Neural cell (in vitro differentiated cells): ENCODE results near the gene ZNF528. TPM values are rescaled to one million over a fixed set of nuclear protein-coding genes. Genes with fewer than 3 reads are reported as not detected.

Source experiments
- H2AFZ ChIP-seq: fragments of 200-600, 300-800 bp; sonication (generic), shearing (Covaris generic); 2 replicates; pipeline ENCODE4 v1.6.0; 2014; ENCODE audit warnings: low read depth, mild to moderate bottlenecking, antibody characterized with exemption, low read length, moderate library complexity
- H3F3A ChIP-seq: fragments of 200-600 bp; shearing (Covaris generic); 2 replicates; pipeline ENCODE4 v1.6.1; 2016; ENCODE audit warnings: mild to moderate bottlenecking, moderate library complexity, mixed read lengths, antibody characterized with exemption, low read length; ENCODE audit not compliant: insufficient read depth, poor library complexity, severe bottlenecking
- H3K27ac ChIP-seq: fragments of 200-600, 300-800 bp; sonication (generic), shearing (Covaris generic); 2 replicates; pipeline ENCODE4 v1.5.1; 2014; ENCODE audit warnings: mild to moderate bottlenecking, low read length, moderate library complexity
- H3K27me3 ChIP-seq: fragments of 300-800, 200-600 bp; sonication (generic), shearing (Covaris generic); 2 replicates; pipeline ENCODE4 v1.6.0; 2014; ENCODE audit warnings: mild to moderate bottlenecking, low read depth, low read length, moderate library complexity; ENCODE audit not compliant: insufficient read depth
- H3K36me3 ChIP-seq: fragments of 300-800, 200-600 bp; sonication (generic), shearing (Covaris generic); 2 replicates; pipeline ENCODE4 v1.5.1; 2014; ENCODE audit warnings: mild to moderate bottlenecking, antibody characterized with exemption, low read length, moderate library complexity; ENCODE audit not compliant: insufficient read depth
- H3K4me2 ChIP-seq: fragments of 300-800, 200-600 bp; sonication (generic), shearing (Covaris generic); 2 replicates; pipeline ENCODE4 v1.6.0; 2014; ENCODE audit warnings: mild to moderate bottlenecking, low read length
- H3K4me3 ChIP-seq: fragments of 300-800, 200-600 bp; sonication (generic), shearing (Covaris generic); 2 replicates; pipeline ENCODE4 v1.5.1; 2014; ENCODE audit warnings: mild to moderate bottlenecking, low read length, moderate library complexity
- H3K79me2 ChIP-seq: fragments of 200-600 bp; shearing (Covaris generic); replicated peaks from 2 replicates; pipeline ENCODE4 v1.6.0; 2014; ENCODE audit warnings: mild to moderate bottlenecking, low read length, moderate library complexity; ENCODE audit not compliant: insufficient read depth
- H3K9ac ChIP-seq: fragments of 300-800, 200-600 bp; sonication (generic), shearing (Covaris generic); 2 replicates; pipeline ENCODE4 v1.6.1; 2016; ENCODE audit warnings: mild to moderate bottlenecking, low read length, mixed read lengths
- H3K9me2 ChIP-seq: fragments of 200-600 bp; shearing (Covaris generic); 2 replicates; pipeline ENCODE4 v1.6.1; 2016; ENCODE audit warnings: mild to moderate bottlenecking, low read length, mixed read lengths; ENCODE audit not compliant: insufficient read depth
- H3K9me3 ChIP-seq: fragments of 200-600, 300-800 bp; sonication (generic), shearing (Covaris generic); 2 replicates; pipeline ENCODE4 v1.6.1; 2016; ENCODE audit warnings: mild to moderate bottlenecking, mixed run types, low read length, moderate library complexity, mixed read lengths
- H4K20me1 ChIP-seq: fragments of 200-600 bp; shearing (Covaris generic); 2 replicates; pipeline ENCODE4 v1.6.1; 2016; ENCODE audit warnings: mild to moderate bottlenecking, mixed run types; ENCODE audit not compliant: insufficient read depth
- CTCF ChIP-seq: fragments of 450-650 bp; IDR thresholded peaks from 2 replicates; pipeline ENCODE4 v1.5.1; 2014; ENCODE audit warnings: antibody characterized with exemption, mild to moderate bottlenecking, moderate library complexity; ENCODE audit not compliant: poor library complexity, severe bottlenecking
- EP300 ChIP-seq: fragments of 450-650 bp; conservative IDR thresholded peaks from 2 replicates; pipeline ENCODE4 v1.6.1; 2014; ENCODE audit warnings: antibody characterized with exemption, mild to moderate bottlenecking, moderate library complexity; ENCODE audit not compliant: poor library complexity, severe bottlenecking
- EZH2 ChIP-seq: fragments of 200-600, 300-800 bp; shearing (Covaris generic), sonication (generic); IDR thresholded peaks from 2 replicates; pipeline ENCODE4 v1.6.1; 2014; ENCODE audit warnings: antibody characterized with exemption, low read length, borderline replicate concordance, mild to moderate bottlenecking; ENCODE audit not compliant: insufficient read depth, poor library complexity, severe bottlenecking
- MXI1 ChIP-seq: fragments of 450-650 bp; conservative IDR thresholded peaks from 2 replicates; pipeline ENCODE4 v1.6.1; 2014; ENCODE audit warnings: antibody characterized with exemption, mild to moderate bottlenecking; ENCODE audit not compliant: poor library complexity, severe bottlenecking
- POLR2AphosphoS5 ChIP-seq: IDR thresholded peaks from 2 replicates; pipeline ENCODE4 v1.6.1; 2012
- RAD21 ChIP-seq: fragments of 450-650 bp; conservative IDR thresholded peaks from 2 replicates; pipeline ENCODE4 v1.6.1; 2014; ENCODE audit warnings: antibody characterized with exemption, mild to moderate bottlenecking, moderate library complexity
- REST ChIP-seq: IDR thresholded peaks from 2 replicates; pipeline ENCODE4 v1.6.1; 2012; ENCODE audit warnings: borderline replicate concordance
- SMC3 ChIP-seq: fragments of 450-650 bp; conservative IDR thresholded peaks from 2 replicates; pipeline ENCODE4 v1.6.1; 2014; ENCODE audit warnings: antibody characterized with exemption, mild to moderate bottlenecking, moderate library complexity; ENCODE audit not compliant: poor library complexity
- TAF1 ChIP-seq: IDR thresholded peaks from 2 replicates; pipeline ENCODE4 v1.6.1; 2012; ENCODE audit warnings: low read depth
- polyA plus RNA-seq: library from polyadenylated mRNA; depleted of rRNA; stranded (reverse); fragments of >200 nt; gene quantifications from 2 replicates; pipeline ENCODE4 v1.2.3, GENCODE V29; 2014

Gene ZNF528
- polyA plus RNA-seq, 1 donor from 2014 or later, result 44.3 TPM

GRCh38 chr19:52451241-52451640 is 53.6 kb downstream of the ZNF528 start:
- no peaks in the 10 kb centered on the region for H3F3A ChIP-seq
- H3K27ac ChIP-seq, result no peak overlapping the region
- H3K79me2 ChIP-seq, result no peaks in the 10 kb centered on the region
- no peaks in the 10 kb centered on the region for H3K9me2 ChIP-seq
- H4K20me1 ChIP-seq, result no peaks in the 10 kb centered on the region
- no peak overlapping the region for H3K4me2 ChIP-seq
- H3K9me3 ChIP-seq, result no peaks in the 10 kb centered on the region
- H3K27me3 ChIP-seq, result no peaks in the 10 kb centered on the region
- no peak overlapping the region for H3K4me3 ChIP-seq
- H3K36me3 ChIP-seq, result no peaks in the 10 kb centered on the region
- H2AFZ ChIP-seq, result no peak overlapping the region
- TF ChIP-seq TAF1 (no peak), MXI1 (no peak), EZH2 (no peak), CTCF (no peak), SMC3 (no peak), POLR2AphosphoS5 (no peak), EP300 (no peak), REST (no peak), RAD21 (no peak)
- H3K9ac ChIP-seq, result no peak overlapping the region

- Histone ChIP-seq H3K9ac (no peak within 1 kb of the TSS), H3K4me3 (no peak within 1 kb of the TSS), H3K79me2 (no peaks in the 10 kb centered on the region), H3K36me3 (no peaks in the 10 kb centered on the region), H3K9me3 (no peaks in the 10 kb centered on the region), H4K20me1 (no peaks in the 10 kb centered on the region), H2AFZ (no peak within 1 kb of the TSS), H3K4me2 (no peak within 1 kb of the TSS), H3F3A (no peaks in the 10 kb centered on the region), H3K27me3 (no peaks in the 10 kb centered on the region), H3K9me2 (no peaks in the 10 kb centered on the region), H3K27ac (no peak within 1 kb of the TSS)
- TF ChIP-seq REST (no peak), EZH2 (no peak), TAF1 (no peak), SMC3 (no peak), POLR2AphosphoS5 (no peak), RAD21 (no peak), CTCF (no peak), MXI1 (no peak), EP300 (no peak)
Measured at GRCh38 chr19:52453324-52454094, 55.9 kb downstream of the ZNF528 start, which contains the start of gene ZNF578. Gene ZNF578 (plus strand): TSS chr19:52453553. CDS start chr19:52501846, 48,293 bp downstream.
